ENCODE results near the gene DOCK4.

The DOCK4 gene

GRCh38 chr7:111685349-111685748 lies 520.9 kb downstream of the DOCK4 start:
- DNase-seq (ENCODE audit: low read depth), result no peak
- TF ChIP-seq, protein P1, sequence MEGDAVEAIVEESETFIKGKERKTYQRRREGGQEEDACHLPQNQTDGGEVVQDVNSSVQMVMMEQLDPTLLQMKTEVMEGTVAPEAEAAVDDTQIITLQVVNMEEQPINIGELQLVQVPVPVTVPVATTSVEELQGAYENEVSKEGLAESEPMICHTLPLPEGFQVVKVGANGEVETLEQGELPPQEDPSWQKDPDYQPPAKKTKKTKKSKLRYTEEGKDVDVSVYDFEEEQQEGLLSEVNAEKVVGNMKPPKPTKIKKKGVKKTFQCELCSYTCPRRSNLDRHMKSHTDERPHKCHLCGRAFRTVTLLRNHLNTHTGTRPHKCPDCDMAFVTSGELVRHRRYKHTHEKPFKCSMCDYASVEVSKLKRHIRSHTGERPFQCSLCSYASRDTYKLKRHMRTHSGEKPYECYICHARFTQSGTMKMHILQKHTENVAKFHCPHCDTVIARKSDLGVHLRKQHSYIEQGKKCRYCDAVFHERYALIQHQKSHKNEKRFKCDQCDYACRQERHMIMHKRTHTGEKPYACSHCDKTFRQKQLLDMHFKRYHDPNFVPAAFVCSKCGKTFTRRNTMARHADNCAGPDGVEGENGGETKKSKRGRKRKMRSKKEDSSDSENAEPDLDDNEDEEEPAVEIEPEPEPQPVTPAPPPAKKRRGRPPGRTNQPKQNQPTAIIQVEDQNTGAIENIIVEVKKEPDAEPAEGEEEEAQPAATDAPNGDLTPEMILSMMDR (IDR thresholded peaks at IDR 0.05; ENCODE audit: control insufficient read depth, insufficient read depth, low read depth, low read length, missing control alignments), result no peak
- no peak overlapping the region for H3K4me3 ChIP-seq (ENCODE audit: control insufficient read depth, low read depth, low read length)

DNA sequence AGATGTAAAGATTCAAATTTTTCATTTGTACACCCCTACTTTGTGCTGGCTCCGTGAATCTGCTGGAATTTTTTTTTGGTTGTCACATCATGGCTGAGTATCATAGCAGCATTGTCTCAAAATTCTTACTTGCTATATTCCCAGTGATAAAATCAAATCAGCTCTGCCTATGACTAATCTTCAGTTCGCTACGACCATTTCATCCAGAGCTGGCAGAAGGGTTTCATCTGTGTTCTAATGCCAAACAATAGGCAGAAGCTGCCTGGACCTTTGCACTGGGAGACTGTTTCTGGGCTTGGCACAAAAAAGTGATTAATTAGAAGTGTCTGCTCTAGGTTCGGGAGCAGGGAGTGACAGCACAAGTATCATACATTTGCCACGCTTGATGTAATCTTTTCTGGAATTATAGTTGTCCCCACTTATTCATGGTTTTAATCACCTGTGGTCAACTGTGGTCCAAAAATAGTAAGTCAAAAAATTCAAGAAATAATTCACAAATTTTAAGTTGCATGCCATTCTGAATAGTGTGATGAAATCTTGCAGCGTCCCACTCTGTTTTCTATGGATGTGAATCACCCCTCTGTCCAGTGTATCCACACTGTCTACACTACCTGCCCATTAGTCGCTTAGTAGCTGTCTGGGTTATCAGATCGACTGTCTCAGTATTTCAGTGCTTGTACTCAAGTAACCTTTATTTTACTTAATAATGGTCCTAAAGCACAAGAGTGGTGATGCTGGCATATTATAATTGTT lies 523.4 kb downstream of the DOCK4 start:
- no peak overlapping the region for H3K4me3 ChIP-seq (ENCODE audit: control insufficient read depth, low read depth, low read length)
- DNase-seq (ENCODE audit: low read depth), result no peak
- TF ChIP-seq, protein P1 (IDR thresholded peaks at IDR 0.05; ENCODE audit: control insufficient read depth, insufficient read depth, low read depth, low read length, missing control alignments), result no peak

DNA sequence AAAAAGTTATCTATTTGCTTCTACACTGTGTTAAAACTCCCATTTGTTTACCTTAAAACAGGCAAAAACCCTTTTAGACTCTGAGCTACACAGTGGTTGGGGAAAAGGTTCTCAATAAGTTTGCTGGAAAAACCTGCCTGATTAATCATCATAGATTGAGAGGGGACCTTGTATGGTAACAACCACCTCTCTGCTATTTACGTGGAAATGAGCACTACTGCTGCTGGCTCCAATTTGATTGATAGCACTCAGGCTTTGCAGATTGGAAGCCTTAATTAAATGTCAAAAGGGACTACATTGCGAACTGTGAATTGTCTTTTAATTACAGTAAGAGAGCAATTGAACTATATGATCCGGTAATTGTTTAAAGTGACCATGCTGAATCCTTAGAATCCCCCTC lies 525.0 kb downstream of the DOCK4 start:
- TF ChIP-seq, protein P1 (IDR thresholded peaks at IDR 0.05; ENCODE audit: control insufficient read depth, insufficient read depth, low read depth, low read length, missing control alignments), result no peak
- no peak for DNase-seq (ENCODE audit: low read depth)
- H3K4me3 ChIP-seq (ENCODE audit: control insufficient read depth, low read depth, low read length), result no peak overlapping the region

GRCh38 chr7:111678986-111679385 lies 527.2 kb downstream of the DOCK4 start:
- DNase-seq (ENCODE audit: low read depth), result no peak
- H3K4me3 ChIP-seq (ENCODE audit: control insufficient read depth, low read depth, low read length), result no peak overlapping the region
- TF ChIP-seq, protein P1 (IDR thresholded peaks at IDR 0.05; ENCODE audit: control insufficient read depth, insufficient read depth, low read depth, low read length, missing control alignments), result no peak

GRCh38 chr7:111678281-111678680 lies 527.9 kb downstream of the DOCK4 start:
- H3K4me3 ChIP-seq (ENCODE audit: control insufficient read depth, low read depth, low read length), result no peak overlapping the region
- DNase-seq (ENCODE audit: low read depth), result no peak
- TF ChIP-seq, protein P1 (IDR thresholded peaks at IDR 0.05; ENCODE audit: control insufficient read depth, insufficient read depth, low read depth, low read length, missing control alignments), result no peak

GRCh38 chr7:111677848-111678247 lies 528.4 kb downstream of the DOCK4 start:
- no peak for DNase-seq (ENCODE audit: low read depth)
- no peak overlapping the region for H3K4me3 ChIP-seq (ENCODE audit: control insufficient read depth, low read depth, low read length)
- TF ChIP-seq, protein P1 (IDR thresholded peaks at IDR 0.05; ENCODE audit: control insufficient read depth, insufficient read depth, low read depth, low read length, missing control alignments), result no peak
